Body of pancreas (tissue), 4 donors: ENCODE measurements around the gene NKAPD1.

Experiments used
- CTCF ChIP-seq, 7 experiments: fragments of 450-650 bp in 4 of 7; fragments of 200-600 bp in 3 of 7; sonication (generic) in 3 of 7; IDR thresholded peaks; one replicate each; pipeline ENCODE4 v1.5.1; 2016 to 2019; ENCODE audit warnings: antibody characterized with exemption in 7 of 7
- POLR2A ChIP-seq, 3 donors: fragments of 450-650 bp; IDR thresholded peaks; one replicate each; pipeline ENCODE4 v1.6.1; 2016; ENCODE audit warnings: antibody characterized with exemption in 3 of 3, mild to moderate bottlenecking in 2 of 3

- TF ChIP-seq CTCF (IDR thresholded peaks at IDR 0.05) (no peak), POLR2A (IDR thresholded peaks at IDR 0.05) (no peak)
Measured at GRCh38 chr11:112029460-112029859, 44.6 kb upstream of the NKAPD1 start.
